Measurements from ENCODE around the gene ITCH.

- TF ChIP-seq CTCF (conservative IDR thresholded peaks at IDR 0.05; ENCODE audit: low read length) (no peak), EZH2phosphoT487 (IDR thresholded peaks at IDR 0.05; ENCODE audit: borderline replicate concordance, low read depth, low read length) (no peak)
Measured at GRCh38 chr20:34516247-34517113, 153.4 kb downstream of the ITCH start, which contains the start of gene DYNLRB1.
